NCI-H748 (cell line): ENCODE data around the gene HARS2.
A peak's percentile ranks its signal among the peaks of the same experiment; 100 is the strongest.
"Not testable (repeated sequence)": the region's sequence is repeated elsewhere in the genome, so short reads cannot be mapped to it uniquely, and the experiment has no call there.

Source experiments
- DNase-seq: peaks from one replicate; lab custom pipeline; 2025; ENCODE audit not compliant: unreplicated experiment; lab: John Stamatoyannopoulos, UW

The HARS2 gene

GRCh38 chr5:140690941-140691924 lies at the start of gene HARS2, which contains the start of gene HARS1:
HARS2 (plus strand) TSS chr5:140691455; CDS start chr5:140691649, 194 bp downstream.
HARS1 (minus strand) TSS chr5:140691370; CDS start chr5:140691304, 66 bp downstream.
- DNase-seq = peak; percentile 97

- DNase-seq = no peak
Observed at GRCh38 chr5:140641716-140642115, 49.5 kb upstream of the HARS2 start.

- no peak for DNase-seq
Observed at GRCh38 chr5:140642718-140643117, 48.5 kb upstream of the HARS2 start.

- DNase-seq = no peak
Observed at GRCh38 chr5:140647042-140647419, 44.2 kb upstream of the HARS2 start.

- no peak for DNase-seq
Observed at GRCh38 chr5:140658870-140659269, 32.4 kb upstream of the HARS2 start.

GRCh38 chr5:140660371-140660770 lies 30.9 kb upstream of the HARS2 start:
- not testable (repeated sequence) for DNase-seq

GRCh38 chr5:140664030-140664358 lies 27.3 kb upstream of the HARS2 start:
- no peak for DNase-seq

- peak; percentile 96 for DNase-seq
Observed at GRCh38 chr5:140664359-140665119, 26.7 kb upstream of the HARS2 start, which contains the start of gene WDR55. WDR55 (plus strand) TSS chr5:140664904; CDS start chr5:140664913, 9 bp downstream.

GRCh38 chr5:140671035-140671434 lies 20.2 kb upstream of the HARS2 start:
- DNase-seq = not testable (repeated sequence)

- DNase-seq = no peak
Observed at GRCh38 chr5:140671472-140672125, 19.7 kb upstream of the HARS2 start.

- no peak for DNase-seq
Observed at GRCh38 chr5:140672455-140673186, 18.6 kb upstream of the HARS2 start.

GRCh38 chr5:140673187-140673976 lies 17.9 kb upstream of the HARS2 start, which contains the start of gene DND1:
DND1 (minus strand) TSS chr5:140673576; CDS start chr5:140673542, 34 bp downstream.
- DNase-seq = no peak

GRCh38 chr5:140674211-140674610 lies 17.0 kb upstream of the HARS2 start:
- DNase-seq = no peak

GRCh38 chr5:140674629-140675028 lies 16.6 kb upstream of the HARS2 start:
- DNase-seq = no peak

GRCh38 chr5:140677947-140678346 lies 13.3 kb upstream of the HARS2 start:
- no peak for DNase-seq

GRCh38 chr5:140678993-140679392 lies 12.3 kb upstream of the HARS2 start:
- DNase-seq = no peak

GRCh38 chr5:140690376-140690932 lies 801 bp upstream of the HARS2 start:
- DNase-seq = no peak

- no peak for DNase-seq
Observed at GRCh38 chr5:140694276-140694675, 3.0 kb downstream of the HARS2 start.

- DNase-seq = no peak
Observed at GRCh38 chr5:140696891-140697492, 5.7 kb downstream of the HARS2 start.
